MV-4-11 (cell line): ENCODE data around the gene CRIM1.

Experiments
- DNase-seq: peaks from one replicate; lab custom pipeline; 2025; lab: John Stamatoyannopoulos, UW

The CRIM1 gene

DNA sequence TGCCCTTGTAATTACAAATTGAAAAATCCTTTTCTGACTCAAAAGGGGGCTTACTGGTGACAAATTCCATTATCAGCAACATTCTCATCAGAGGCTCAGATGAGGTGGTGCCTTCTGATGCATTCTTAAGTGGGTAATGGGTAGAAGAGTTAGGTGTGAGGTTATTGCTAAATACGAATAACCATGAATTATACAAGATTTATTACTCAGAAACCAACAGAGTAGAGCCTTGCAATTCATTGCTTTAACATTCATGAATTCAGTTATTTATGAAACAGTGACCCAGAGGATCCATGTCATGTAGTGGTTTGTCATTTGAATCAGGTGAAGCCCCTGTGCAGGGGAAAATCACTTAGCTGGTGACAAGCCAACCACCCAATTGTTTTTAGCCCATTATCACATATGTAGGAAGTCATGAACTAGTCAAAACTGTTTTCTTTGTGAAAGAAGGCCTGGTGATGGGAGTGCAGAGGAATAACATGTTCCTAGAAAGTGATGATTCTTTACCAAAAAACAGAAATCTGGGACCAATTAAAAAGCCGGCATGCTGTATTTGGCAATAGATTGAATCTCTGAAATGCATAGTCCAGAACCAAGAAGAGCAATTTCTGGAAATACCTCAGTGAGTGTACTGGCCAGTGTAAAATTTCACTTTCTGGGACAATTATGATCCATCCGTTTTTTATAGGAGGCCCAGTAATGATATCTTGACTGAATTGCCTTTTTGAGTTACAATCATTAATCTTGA is 70.2 kb downstream of the CRIM1 start:
- no peak for DNase-seq

DNA sequence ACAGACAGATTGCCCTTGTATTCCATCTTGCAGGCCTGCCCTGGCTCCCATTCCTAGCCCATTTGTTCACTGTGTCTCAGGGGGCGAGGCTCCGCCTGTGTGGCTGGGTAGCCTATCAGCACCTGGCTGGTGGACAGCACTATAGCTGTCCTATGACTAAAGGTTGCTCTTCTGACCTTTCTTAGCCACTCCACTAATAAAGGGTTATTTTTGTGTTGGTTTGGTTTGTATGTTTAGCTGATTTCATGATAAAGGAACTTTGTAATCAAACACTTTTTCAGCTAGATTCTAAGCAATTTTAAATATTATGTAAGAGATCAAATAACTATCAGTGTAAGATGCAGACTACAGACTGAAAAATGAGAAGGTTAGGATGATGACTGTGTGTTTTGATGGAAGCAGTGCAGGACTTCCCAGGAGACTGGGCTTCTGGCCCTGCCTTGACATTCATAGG is 72.2 kb downstream of the CRIM1 start:
- no peak for DNase-seq

DNA sequence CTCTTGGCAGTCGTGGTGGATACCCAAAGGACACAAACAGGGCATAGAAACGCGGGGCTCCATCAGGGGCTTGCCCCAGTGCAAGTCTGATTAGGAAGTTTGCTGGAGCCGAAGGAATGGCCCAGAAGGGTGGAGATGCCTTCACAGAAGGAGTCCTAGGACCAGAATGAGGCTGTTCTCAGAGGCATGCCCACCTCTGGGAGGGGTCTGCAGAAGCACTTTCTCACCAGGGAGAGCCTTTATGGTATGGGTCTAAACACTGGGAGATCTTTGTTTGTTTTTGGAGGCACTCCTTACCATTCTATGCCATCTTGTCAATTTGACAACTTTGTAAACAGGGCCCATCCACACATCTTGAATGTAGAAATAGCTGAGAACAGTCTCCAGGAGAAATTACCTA is 75.0 kb downstream of the CRIM1 start:
- no peak for DNase-seq

DNA sequence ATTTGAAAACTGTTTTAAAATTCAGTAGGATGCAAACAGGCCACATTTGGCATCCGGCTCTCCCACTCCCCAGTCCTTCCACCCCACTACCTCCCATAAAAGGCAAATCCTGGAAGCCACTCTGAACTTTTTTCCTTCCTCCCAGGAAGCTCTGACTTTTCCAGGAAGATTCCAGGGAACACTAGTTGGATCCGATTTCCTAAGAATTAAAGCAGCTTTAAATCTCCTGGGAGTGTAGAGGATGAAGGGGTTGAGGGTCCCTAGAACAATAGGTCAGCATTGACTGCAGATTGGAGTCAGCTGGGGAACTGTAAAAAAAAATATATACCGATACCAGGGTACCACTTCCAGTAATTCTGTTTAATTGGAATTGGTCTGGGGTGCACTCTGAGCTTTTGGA is 76.9 kb downstream of the CRIM1 start:
- DNase-seq: no peak

DNA sequence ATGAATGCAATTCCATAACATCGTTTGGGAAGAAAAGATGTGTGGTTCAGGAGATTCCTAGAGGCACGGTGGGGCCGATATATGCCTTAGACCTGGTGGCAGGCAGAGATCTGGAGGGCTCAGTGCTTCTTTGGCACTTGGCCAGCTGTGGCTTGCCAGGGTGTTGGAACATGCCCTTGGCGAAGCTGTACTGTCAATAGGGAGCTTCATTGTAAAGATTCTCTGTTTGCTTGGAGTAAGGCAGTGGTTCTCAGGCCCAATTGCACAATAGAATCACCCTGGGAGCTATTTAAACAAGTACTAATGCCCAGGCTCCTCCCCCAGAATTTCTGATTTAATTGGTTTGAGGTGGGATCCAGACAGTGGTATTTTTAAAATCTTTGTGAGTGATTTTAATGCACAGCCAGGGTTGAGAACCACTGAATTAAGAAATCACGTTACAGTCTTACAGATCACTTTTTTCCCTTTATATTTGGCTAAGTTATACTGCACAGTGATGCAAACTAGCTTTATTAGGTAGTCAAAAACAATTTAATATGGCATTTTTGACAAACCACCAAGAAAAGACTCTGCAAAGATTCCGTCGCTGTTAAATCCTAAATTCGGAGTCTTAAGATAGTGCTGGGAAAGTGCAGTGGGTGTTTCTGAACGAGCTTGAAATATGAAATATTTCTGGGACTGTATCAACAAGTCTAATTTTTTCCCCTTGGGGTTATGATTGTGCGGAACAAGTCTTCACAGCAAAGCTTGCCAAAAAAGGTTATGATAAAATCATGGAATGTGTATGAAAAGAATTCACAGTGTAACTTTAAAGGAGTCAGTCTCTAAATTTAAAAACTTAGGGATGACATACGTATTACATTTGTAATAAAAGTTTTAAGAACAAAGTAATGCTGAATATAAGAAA is 78.0 kb downstream of the CRIM1 start:
- DNase-seq: no peak

DNA sequence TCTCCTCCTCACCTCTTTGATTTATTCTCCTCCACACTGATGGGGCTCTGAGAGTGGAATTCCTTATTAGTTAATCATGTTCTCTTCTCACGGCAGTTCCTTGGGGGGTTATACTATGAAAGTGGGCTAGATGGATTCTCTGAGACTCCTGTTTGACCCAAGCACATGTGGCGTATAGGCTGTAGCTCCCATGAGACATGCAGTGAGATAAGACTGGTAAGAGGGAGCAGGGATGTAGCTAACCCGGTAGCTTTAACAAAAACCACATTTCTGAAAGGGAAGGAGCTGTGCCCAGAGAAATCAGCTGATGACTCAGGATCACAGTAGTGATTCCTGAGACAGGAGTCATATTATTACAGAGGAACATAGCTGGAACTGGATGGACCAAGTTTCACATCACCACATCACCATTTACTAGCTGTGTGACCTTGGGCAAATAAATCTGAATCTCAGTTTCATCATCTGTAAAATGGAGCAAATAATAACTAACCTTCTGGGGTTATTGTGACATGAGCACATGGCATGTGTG is 82.9 kb downstream of the CRIM1 start:
- no peak for DNase-seq

DNA sequence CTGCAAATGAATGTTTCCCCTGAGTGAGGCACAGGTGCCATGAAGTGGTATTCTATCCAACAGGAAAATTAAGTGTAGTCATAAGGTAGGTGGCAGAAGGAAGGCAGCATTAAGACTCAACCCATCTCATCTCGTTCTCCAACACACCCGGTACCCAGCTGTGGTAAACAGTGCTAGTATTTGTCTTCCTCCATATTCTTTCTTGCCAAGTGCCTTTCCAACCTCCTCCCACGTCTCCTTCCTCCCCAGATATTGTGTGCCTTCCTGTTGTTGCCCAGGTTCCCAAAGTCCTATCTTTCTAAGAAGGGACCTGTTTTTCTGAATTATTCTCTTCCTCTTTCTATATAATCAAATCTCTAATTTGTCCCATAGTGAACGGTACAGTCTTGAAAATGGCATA is 83.5 kb downstream of the CRIM1 start:
- no peak for DNase-seq

DNA sequence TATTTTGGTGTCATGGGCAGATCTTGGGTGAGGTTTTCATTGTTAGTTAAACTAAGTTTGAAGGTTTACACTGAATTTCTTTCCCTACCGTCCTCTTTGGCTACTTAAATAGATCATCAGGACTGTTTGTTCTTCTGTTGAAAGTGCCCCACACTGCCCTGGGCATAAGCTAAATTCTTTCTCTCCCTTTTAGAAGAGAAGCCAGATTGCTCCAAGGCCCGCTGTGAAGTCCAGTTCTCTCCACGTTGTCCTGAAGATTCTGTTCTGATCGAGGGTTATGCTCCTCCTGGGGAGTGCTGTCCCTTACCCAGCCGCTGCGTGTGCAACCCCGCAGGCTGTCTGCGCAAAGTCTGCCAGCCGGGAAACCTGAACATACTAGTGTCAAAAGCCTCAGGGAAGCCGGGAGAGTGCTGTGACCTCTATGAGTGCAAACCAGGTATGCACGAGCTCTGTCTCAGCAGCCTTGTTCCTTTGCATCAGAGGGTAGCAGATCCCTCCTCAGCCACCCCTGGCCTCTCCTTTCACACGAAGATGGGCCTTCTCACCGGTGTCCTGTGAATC is 85.6 kb downstream of the CRIM1 start:
- no peak for DNase-seq

DNA sequence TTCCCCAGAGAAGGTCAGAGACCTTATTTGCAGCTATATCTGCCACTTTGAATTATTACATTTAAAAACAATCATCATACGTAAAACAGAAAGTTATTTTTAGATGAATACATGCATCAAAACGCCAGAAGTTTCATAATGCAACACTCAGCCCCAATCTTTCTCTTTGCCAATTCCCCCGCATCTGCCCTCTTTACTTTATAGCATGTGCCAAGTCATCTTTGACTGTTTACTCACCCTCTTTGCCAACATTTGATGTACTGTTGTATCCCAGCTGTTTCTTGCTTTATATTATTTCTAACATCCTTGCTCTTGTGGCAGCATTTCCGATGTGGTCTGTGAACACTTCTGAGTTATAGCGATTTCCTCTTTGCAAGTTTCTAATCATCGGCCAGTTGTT is 86.2 kb downstream of the CRIM1 start:
- DNase-seq: peak; percentile 84

DNA sequence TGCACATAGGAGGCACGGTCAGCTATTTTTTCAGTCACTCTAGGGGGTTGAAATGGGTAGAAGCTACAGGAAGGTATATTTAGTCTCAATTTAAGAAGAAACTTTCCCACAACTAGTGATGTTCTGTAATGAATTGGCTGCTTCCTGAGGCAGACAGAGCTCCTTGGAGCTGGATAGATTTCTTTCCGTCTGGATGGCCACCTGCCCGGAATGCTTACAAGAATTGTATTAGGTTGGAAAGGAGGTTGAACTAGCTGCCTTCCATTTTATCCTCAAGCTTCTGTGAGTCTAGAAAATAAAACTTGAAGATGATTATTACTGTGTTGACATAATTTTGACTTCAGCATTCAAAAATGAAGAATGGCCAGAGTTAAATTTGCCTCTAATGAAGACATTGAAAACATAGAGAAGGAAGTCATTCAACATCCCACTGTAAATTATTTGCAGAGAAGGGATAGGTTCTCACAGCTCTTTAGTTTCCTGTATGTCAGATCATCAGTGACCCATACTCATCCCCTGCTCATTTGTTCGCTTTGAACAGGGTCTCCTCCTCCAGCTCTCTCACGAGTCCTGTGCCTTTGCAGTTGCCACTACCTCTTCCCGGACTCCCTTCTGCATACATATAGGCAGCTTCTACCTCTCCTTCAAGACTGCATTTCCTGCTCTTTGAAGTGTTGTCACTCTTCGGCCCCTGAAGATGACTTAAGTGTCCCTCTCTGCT is 88.8 kb downstream of the CRIM1 start:
- DNase-seq: no peak

DNA sequence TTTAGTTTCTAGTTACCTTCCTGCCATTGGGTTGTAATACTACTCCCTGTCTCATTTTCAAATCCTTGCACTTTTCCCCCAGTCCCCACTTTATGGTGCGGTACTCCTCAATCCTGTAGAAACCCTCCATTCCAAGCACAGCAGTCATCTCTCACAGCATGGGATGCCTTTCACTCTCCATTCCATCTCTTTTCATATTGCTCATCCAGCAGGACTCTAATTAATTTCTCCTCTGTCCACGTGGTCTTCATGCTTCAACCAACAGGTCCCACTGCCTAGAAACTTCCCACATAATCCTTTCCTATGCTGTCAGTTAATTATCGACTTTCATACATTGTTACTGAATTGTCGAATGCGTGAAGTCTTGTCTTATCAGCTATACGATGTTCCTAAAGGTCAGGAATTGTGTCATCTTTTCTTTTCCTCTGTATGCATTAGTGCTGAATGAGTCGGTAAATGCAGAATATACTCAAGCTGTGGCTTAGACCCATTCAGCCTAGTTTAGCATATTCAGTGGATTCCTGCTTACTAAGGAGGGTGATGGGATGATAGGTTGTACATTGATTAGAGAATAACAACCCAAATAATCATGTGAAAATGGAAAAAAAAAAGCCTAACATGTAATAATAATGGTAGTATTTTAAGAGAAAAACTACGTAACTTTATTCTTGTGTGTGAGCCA is 89.7 kb downstream of the CRIM1 start:
- DNase-seq: no peak

DNA sequence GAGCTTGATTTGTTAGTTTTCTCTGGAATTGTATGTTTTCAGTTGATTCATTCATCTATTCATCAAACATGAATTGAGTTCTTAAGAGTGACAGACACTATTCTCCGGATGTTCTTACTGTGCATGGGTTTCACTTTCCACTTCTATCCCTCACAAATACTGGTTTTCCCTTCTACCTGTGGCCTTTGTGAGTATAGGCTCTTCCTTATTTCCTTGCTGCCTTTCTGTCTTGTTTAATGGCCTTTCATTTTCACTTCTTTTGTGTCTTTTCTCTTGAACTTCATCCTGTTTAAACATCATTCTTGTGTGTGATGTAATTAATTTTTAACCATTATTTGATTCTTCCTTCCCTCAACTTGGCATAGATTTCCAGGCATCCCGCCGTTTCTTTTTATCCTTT is 90.7 kb downstream of the CRIM1 start:
- no peak for DNase-seq

DNA sequence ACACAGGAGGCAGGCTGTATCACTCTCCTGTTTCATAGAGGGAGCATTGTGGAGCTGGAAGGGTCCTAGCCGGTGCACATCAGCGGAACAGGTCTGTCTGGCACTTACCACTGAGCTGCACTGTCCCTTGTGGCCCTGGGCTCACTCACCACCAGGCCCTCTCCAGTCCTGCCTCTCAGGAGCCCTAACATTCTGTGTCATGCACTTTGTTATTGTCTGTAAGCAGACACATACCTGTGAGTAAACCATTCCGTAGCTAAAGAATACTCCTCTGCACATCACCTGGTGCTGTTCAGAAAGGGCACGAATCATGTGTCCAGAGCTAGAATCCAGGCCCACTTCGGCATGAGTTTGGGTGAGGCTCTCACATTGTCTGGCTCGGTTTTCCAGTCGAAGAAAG is 93.6 kb downstream of the CRIM1 start:
- DNase-seq: no peak

DNA sequence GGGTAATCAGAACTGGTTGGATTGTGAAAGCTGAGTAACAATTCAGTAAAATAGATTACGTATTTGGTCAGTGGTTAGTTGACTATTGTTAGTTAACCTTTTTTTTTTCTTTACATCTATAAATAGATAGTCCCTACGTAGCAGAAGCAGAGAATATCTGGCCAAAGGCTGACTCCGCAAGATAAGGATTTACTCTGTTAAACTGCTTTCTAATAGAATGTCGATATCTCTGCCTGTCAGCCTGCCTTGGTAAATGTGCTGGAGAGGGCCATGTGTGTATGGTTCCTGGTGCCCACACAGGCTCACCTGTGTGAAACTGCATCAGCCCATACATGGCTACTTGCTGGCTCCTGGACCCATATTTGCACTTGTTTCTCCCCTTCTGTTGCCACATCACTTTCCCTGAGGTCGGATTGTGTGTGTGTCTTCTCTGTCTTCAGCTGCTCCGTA is 94.4 kb downstream of the CRIM1 start:
- DNase-seq: no peak

DNA sequence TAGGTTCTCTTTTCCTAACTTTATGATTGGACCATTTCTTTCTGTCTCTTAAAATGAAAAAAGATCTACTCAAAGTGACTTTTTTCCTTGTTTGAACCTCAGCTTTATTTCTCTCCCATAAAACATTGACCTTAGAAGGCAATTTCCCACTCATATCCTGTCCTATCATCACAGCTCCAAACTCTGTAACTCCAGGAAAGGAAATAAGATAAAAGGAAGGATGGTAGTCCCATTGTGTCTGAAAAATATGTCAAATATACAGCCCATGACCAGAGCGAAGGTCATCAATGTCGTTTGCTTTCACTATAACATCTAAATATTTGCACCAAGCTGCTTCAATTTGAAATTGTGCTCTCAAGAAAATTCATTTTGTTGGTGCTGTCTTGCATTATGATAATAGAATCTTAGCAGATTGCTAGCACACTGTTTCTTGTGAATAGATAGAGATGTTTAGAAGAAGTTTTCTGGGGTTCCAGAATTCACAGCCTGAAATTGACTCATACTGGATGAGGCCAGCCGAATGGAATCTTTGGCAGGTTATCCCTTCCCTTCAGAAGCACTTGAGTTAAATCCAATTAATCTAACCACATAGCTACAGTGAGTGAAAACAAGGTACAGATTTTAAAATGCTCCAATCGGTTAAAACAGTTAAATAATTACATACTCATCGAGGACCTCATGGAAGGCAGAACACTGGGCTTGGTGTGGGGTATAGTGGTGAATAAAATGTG is 95.1 kb downstream of the CRIM1 start:
- no peak for DNase-seq

DNA sequence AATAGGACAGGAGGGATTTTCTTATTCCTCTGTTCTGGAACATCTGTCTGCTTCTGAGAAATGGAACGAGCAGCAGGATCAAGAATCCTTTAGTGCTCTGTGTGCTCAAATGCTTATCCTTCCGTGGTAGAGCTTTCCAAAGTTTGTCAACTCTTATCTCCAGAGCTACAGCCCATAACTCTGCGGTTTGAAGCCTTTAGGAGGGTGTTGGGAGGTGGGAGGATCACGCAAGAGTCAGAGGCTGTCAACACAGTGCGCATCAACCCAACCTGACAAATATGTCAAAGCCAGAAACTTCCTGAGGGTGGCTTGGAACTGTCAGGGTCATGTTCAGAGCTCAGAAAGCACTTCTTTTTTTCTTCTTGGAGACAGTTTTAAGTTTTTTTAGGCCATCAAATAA is 95.9 kb downstream of the CRIM1 start:
- peak; percentile 42 for DNase-seq

DNA sequence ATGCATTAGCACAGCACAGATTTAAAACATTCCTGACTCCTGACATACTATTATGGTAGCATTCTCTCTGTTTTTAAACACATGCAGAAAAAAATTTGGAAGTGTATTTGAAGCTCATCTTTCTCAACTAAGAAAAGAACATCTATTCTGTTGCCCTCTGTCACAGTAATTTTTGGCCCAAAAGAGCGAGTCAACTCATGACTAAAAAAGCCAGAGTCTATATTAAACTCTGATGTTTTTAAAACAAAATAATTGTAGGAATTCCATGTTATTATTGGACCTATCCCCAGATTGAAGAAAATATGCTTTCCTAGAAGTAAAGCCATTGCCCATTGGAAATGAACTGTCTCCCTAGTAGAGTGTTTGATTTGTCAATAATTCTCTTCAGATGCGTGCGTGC is 96.7 kb downstream of the CRIM1 start:
- DNase-seq: no peak

DNA sequence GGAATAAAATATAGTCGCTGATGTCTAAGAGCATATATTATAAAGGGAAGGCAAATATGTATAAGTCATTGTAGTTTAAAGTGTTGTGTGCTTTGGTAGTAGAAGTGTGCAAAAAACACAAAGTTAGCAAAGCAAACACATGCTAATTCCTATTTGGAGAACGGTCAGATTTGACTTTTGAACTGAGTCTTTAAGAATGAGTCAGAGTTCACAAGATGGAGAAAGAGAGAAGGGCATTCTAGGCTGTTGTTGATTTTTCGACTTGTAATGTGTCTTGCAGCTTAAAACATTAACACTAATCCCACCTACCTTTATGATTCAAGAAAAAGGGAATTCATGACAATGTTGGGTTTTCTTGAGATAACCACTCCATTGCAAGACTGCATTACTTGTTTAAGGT is 98.1 kb downstream of the CRIM1 start:
- no peak for DNase-seq

DNA sequence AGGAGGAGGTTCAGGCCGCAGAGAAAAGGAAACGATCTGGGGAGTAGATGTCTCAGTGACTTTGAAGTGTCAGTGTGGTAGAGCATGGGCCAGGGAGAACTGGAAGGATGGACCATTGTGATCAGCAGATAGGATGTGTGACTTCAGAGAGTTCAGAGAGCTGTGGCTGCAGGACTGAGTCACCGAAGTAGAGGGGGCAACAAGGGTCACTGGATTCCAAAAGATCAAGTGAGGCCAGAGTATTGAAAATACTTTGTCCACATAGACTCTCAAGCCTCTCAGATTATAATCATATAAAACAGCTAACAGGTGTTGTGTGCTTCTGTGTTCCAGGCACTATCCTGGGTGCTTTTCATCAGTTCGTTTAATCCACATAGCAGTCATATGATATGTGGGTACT is 99.4 kb downstream of the CRIM1 start:
- no peak for DNase-seq

DNA sequence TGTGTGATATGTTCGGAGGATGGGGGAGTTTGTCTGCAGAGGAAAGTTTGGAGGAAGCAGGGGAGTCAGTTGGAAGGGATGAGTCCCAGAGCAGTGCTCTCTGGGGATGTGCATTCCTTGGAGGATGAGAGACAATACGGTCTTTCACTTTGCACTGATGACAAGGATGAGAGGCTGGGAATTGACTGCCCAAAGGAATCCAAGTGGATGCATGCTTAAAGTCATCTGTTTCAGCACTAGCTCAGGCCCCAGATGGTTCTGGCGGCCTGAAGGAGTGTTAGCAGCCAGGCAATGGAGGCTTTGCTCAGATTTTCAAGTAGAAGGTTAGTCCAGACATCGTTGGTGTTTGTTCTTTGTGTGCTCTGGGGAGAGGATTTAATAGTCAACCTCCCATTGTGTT is 100.2 kb downstream of the CRIM1 start:
- no peak for DNase-seq
